ENCODE data around the gene HNRNPAB.

HNRNPAB gene

DNA sequence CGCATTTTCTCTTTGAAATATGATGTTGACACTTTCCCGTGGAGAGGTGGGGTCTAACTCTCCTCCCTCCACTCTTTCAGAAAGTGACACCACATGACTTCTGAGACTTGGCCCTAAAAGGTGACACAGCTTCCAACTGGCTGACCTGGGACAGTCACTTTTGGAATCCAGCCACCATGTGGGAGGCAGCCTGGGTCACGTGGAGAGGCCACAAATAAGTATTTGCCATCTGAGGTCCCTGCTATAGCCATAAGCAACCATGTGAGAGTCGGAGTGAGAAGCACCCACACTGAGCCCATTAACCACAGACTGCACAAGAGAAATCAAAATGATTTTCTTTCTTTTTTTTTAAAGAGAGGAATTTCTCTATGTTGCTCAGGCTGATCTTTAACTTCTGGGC lies 32.3 kb downstream of the HNRNPAB start:
- TF ChIP-seq TAF1 (IDR thresholded peaks at IDR 0.05; ENCODE audit: low read depth): no peak
- TF ChIP-seq, protein P1, sequence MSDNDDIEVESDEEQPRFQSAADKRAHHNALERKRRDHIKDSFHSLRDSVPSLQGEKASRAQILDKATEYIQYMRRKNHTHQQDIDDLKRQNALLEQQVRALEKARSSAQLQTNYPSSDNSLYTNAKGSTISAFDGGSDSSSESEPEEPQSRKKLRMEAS (IDR thresholded peaks at IDR 0.05): 0 out of 2 replicates have a peak, but pooled peaks have one; percentile 27
- TF ChIP-seq, protein P2, sequence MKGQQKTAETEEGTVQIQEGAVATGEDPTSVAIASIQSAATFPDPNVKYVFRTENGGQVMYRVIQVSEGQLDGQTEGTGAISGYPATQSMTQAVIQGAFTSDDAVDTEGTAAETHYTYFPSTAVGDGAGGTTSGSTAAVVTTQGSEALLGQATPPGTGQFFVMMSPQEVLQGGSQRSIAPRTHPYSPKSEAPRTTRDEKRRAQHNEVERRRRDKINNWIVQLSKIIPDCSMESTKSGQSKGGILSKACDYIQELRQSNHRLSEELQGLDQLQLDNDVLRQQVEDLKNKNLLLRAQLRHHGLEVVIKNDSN (IDR thresholded peaks at IDR 0.05): peak; percentile 90
- TF ChIP-seq NFIC (IDR thresholded peaks at IDR 0.05): 0 out of 2 replicates have a peak, but pooled peaks have one; percentile 16

DNA sequence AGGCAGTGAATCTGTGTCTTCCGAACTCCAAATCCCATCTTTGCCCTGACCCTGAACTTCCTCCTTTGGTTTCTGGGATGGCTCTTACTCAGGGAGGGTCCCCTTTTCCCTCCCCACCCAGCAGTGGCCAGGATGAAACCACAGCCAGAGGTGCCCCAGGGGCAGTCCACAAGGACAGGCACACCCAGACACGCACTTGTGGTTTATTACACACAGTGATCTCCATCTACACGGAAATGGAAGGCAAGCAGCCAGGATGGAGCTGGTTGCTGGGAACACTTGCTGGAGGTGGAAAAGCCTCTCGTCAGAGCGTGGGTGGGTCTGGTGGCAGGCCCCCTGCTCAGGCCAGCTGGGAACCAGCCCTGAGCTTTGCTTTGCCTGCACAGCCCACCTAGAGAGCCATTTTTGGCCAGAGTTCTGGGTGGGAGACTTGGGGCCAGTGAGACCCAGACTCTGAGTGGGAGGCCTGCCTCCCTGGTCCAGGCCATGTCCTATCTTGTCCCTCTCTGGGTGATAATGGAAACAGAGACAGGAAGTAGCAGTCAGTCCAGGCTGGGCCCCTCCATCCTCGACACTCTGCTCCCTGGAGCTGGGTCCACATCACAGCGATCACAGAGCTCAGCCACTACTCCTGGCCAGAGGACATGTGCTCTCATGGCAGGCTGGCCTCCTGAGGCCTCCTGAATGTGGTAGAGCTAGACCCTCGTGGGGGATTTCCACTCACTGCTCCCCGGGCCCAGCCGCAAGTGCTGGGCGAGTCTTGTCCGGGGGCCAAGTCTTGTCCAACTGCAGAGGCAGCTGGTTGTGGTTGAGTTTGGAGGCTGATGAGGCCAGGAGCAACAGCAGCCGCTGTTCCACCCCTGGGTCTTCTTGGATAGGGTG lies 33.3 kb downstream of the HNRNPAB start:
- TF ChIP-seq EP300 (IDR thresholded peaks at IDR 0.05; ENCODE audit: borderline replicate concordance) (no peak), YY1 (IDR thresholded peaks at IDR 0.05; ENCODE audit: low read depth) (no peak), CREB1 (IDR thresholded peaks at IDR 0.05; ENCODE audit: low read depth) (no peak), NFIC (IDR thresholded peaks at IDR 0.05) (no peak), TCF12 (IDR thresholded peaks at IDR 0.05; ENCODE audit: low read depth) (no peak), ZBTB7A (IDR thresholded peaks at IDR 0.05; ENCODE audit: low read depth) (no peak), EGR1 (IDR thresholded peaks at IDR 0.05) (no peak), RAD21 (IDR thresholded peaks at IDR 0.05; ENCODE audit: low read depth) (no peak), TAF1 (IDR thresholded peaks at IDR 0.05; ENCODE audit: low read depth) (no peak), FOXM1 (IDR thresholded peaks at IDR 0.05; ENCODE audit: borderline replicate concordance, low read depth) (no peak), TEAD4 (IDR thresholded peaks at IDR 0.05) (no peak), CEBPB (IDR thresholded peaks at IDR 0.05) (no peak)
- TF ChIP-seq, protein P2 (IDR thresholded peaks at IDR 0.05): no peak
- TF ChIP-seq, protein P1 (IDR thresholded peaks at IDR 0.05): no peak
- TF ChIP-seq, protein P3, sequence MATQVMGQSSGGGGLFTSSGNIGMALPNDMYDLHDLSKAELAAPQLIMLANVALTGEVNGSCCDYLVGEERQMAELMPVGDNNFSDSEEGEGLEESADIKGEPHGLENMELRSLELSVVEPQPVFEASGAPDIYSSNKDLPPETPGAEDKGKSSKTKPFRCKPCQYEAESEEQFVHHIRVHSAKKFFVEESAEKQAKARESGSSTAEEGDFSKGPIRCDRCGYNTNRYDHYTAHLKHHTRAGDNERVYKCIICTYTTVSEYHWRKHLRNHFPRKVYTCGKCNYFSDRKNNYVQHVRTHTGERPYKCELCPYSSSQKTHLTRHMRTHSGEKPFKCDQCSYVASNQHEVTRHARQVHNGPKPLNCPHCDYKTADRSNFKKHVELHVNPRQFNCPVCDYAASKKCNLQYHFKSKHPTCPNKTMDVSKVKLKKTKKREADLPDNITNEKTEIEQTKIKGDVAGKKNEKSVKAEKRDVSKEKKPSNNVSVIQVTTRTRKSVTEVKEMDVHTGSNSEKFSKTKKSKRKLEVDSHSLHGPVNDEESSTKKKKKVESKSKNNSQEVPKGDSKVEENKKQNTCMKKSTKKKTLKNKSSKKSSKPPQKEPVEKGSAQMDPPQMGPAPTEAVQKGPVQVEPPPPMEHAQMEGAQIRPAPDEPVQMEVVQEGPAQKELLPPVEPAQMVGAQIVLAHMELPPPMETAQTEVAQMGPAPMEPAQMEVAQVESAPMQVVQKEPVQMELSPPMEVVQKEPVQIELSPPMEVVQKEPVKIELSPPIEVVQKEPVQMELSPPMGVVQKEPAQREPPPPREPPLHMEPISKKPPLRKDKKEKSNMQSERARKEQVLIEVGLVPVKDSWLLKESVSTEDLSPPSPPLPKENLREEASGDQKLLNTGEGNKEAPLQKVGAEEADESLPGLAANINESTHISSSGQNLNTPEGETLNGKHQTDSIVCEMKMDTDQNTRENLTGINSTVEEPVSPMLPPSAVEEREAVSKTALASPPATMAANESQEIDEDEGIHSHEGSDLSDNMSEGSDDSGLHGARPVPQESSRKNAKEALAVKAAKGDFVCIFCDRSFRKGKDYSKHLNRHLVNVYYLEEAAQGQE (IDR thresholded peaks at IDR 0.05; ENCODE audit: low read depth): no peak

DNA sequence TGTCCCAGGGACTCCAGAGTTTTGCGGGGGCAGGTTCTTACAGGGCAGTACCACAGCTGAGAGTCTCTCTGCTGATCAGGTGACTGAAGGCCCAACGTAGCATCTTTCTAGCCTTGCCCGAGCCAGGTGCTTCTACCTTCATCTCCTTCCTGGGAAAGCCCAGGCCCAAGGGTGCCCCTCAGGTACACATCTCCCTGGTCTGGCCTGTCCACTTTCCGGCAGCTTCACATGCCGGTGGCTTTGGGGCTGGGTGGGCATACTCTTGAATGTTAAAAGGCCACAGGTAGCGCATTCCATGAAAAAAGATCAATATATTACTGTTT lies 33.9 kb downstream of the HNRNPAB start:
- TF ChIP-seq CREB1 (IDR thresholded peaks at IDR 0.05; ENCODE audit: low read depth) (no peak), EGR1 (IDR thresholded peaks at IDR 0.05) (no peak), NFIC (IDR thresholded peaks at IDR 0.05) (no peak), EP300 (IDR thresholded peaks at IDR 0.05; ENCODE audit: borderline replicate concordance) (no peak), CEBPB (IDR thresholded peaks at IDR 0.05) (no peak), TAF1 (IDR thresholded peaks at IDR 0.05; ENCODE audit: low read depth) (no peak)
- TF ChIP-seq, protein P3 (IDR thresholded peaks at IDR 0.05; ENCODE audit: low read depth): no peak
- TF ChIP-seq, protein P2 (IDR thresholded peaks at IDR 0.05): no peak

DNA sequence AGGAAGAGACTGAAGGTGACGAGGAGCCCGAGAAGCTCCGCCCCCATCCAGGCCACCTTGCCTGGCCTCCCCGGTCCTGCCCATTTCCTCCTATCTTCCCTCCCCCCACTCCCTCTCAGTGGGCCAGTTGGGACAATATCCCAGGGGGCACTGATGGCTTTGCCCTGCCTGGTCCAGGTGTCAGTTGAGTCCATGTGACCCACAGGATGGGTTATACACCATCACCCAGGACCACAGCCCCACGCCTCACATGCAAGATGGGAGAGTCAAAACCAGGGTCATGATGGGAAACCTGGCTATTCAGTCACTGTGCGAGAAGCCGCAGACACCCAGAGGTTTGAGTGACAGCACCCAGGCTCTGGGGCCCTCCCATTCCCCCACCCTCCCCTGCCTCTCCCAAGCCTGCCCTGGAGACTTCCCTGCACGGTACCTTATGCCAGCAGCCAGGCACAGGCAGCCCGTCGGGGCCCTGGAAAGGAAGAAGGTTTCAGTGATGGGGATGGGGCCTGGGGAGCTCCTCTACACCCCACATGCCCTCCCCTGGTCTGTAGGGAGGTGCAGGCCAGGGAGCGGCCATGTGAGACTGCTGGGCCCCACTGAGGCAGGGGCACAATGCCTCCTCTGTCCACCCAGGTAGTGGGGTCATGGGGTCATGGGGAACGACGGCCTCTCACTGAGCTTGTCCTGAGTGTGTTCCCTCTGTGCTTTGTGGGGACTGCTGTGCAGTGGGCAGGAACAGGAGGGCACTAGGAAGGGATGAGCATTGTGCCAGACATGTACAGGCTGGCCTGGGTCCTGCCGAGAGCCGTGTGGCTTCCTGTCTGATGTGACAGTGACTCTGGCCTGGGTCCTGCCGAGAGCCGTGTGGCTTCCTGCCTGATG lies 34.6 kb downstream of the HNRNPAB start:
- no peak for TF ChIP-seq EP300 (IDR thresholded peaks at IDR 0.05; ENCODE audit: borderline replicate concordance)

DNA sequence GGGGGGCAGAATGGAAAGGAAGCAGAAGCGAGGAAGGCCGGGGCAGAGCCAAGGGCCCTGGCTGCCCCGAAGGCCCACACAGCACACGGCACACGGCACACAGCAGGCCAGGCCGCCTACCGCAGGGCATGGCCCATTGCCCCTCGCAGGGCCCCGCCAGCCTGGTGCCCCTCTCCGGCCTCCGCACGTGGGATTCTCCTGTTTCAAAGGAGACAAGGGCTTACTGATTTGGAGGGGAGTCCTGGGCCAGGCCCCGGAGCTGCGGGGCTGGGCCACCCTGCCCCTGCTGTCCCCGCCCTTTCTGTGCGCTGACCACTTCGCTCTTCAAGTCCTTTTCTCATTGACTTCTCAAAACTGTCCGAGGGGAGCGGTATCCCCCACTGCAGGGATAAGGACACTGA lies 36.0 kb downstream of the HNRNPAB start:
- TF ChIP-seq ZBTB7A (IDR thresholded peaks at IDR 0.05; ENCODE audit: low read depth) (no peak), CEBPB (IDR thresholded peaks at IDR 0.05) (no peak), CREB1 (IDR thresholded peaks at IDR 0.05; ENCODE audit: low read depth) (no peak)

All from Ishikawa (cell line).